NCI-H2227 treated with DMSO at 0.1 percent for 48 hours (cell line): ENCODE data around the gene JDP2.

Experiments
- DNase-seq: peaks from one replicate; lab custom pipeline; 2025; lab: John Stamatoyannopoulos, UW

Gene JDP2

DNA sequence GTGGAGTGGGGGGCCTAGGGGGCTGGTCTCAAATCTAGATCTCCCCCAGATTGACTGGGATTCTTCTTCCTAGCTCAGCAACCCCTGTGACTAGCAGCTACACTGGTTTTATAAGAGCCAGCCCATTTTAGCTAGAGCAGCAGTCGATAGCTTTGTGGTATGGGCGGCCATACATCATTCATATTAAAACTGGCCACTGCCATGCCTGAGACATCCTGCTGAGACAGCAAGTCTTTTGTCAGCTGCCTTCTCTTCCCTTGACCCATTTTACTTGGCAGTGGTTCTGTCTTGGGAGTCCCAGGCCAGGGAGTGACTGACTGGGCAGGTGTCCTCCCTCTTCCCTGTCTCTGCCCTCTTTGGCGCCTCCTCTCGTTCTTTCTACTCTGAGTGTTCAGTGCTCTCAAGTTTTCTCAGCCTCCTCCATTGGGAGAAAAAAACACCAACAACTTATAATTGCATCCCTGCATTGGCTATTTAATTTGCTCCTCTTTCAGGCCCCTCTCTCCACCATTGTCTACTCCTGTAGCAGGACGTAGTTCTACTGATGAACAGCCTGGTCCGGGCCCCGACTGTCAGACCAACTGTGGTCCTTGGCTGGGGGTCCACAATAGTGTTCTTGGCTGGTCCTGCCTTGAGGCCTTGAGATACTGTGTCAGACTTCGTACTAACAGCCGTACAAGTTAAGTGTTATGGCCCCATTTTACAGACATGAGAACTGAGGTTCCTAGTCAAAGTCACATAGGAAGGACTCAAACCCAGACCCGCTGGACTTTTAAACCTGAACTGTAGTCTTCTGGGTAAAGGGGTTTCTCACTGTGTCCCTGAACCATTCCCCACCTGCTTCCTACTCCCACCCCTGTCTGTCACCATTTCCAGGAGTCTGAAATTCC is 18.3 kb upstream of the JDP2 start:
- DNase-seq, result peak; percentile 43

DNA sequence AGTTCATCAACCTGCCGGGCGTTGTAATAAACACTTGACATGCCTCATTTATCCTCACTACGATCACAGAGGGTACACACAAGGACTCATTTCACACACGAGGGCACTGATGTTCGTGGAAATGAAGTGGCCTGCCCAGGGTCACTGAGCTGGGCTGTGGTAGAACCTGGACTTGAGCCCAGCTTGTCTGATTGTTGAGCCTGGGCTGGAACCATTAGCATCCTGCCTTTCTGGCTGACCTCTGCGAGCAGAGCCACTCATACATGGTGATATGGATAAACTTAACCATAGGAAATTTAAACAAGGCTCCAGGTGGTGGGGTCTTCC is 16.6 kb upstream of the JDP2 start:
- DNase-seq, result peak; percentile 71

DNA sequence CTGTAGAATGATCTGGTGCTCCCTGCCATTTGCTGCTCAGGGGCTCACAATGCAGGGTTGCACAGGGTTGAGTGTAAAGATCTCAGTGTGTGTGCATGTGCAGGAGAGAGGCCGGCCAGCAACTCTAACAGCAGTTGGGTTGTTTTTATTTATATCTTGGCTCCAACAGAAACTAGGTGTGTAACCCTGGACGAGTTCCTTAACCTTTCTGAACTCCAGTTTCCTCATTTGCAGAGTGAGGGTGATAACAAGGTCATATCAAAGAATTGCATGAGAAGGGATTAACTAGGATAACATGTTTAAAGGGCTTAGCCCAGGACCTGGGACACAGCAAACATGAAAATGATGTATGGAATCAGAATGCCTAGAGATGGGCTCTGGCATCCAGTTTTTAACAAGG is 14.8 kb upstream of the JDP2 start:
- DNase-seq, result no peak

DNA sequence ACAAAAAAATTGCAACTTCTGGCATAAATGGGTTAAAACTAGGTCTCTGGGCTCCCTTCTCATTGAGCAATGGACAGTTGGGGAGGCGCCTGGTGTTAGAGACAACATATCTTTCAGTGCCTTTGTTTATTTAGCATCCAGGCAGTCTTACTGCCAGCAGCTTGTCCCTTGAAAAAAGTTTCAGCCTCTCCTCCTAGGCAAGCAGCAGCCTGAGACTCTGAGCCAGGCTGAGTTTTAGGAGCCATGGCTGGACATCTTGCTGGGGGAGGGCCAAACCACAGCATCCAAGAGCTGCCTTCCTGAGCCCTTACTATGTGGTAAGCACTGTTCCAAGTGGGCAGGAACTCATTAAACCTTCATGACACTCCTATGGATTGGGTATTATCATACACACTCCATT is 10.1 kb upstream of the JDP2 start:
- DNase-seq, result no peak

DNA sequence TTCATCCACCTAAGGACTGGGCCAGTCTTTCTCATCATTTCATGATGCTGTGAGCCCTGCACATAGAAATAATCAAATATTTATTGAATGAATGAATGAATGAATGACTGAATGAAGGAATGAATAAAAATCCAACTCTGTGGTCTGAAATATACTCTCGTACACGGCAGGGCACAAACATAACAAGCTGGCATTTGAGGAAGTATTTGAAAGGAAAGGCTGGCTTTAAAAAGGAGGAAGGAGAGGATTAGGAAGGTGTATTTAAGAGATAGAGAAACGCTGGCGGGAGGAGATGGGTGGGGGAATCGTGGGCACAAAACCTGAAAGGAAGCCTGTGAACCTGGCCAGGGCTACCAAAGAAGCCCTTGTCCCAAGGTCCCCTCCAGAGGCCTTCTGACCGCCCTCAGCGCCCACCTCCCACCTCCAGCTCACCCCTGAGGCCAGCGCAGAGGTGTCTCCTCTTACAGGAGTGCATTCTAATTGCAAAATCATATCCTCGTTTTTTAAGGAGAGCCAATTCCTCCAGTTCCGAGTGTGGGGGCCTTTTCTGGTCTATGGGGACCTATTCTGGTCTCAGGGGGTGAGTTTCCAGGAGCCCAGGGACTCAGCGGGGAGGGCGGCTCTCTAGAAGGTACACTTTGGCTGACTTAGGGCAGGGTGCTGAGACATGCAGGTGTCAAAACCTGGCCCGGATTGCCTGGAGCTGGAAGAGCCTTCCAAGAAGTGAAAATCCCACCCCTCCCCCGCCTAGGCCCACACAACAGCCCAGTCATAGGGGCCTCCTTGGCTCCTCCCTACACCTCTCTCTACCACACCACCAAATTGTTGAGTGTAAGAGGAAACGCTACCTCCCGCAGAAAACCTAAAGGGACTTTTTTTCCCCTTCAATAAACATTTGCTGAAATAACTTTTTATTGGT is 8.7 kb upstream of the JDP2 start:
- peak; percentile 47 for DNase-seq

DNA sequence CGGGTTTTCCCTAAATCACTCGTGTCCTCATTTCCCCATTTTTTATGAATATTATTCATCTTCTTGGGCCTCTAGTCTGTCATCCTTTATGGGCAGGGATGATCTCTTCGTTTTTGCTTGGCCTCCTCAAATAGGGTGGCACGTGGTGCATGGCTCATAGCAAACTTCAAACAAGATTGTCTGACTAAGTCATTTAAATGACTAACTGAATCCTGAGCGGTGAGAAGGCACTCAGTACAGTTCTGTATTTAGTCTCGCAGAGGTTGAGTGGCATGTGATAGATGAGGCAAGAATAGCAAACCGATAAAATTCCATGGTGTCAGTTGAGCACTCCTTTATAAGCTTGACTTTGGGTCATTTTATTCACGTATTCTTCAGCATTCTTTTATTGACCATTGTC is 5.7 kb upstream of the JDP2 start:
- no peak for DNase-seq

DNA sequence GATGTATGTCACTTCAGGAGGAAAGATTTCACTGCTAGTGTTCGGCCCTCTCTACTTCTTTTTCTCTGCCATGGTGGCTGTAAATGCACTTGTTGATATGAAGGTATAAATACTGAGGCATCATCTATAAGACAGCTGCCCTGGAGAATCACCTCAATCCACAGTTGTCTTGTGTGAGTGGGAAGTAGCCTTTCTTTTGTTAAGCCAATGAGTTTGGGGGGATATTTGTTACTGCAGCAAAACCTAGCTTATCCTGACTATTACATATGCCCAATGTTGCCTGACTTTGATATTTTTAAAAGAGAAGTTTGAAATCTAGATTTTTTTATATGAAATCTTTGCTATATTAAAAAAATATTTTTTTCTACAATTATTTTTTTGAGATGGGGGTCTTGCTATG is 3.3 kb upstream of the JDP2 start:
- DNase-seq, result no peak

DNA sequence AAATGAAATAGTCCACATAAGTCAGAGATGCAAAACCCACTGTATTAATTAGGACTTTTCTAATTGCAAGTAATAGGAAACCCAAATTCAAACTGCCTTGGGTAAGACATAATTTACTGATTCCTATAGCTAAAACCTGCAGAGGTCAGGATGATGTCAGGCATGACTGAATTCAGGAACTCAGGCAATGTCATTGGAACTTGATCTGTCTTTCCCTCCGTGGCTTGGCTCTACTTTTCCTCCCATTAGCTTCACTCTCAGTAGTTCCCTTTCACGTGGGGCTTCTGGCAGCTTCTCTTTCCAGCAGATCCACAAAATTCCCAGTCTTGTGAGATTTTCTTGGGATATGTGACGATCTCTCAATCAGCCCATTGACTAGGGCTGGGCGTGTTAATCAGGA is 2.4 kb upstream of the JDP2 start:
- DNase-seq, result no peak

DNA sequence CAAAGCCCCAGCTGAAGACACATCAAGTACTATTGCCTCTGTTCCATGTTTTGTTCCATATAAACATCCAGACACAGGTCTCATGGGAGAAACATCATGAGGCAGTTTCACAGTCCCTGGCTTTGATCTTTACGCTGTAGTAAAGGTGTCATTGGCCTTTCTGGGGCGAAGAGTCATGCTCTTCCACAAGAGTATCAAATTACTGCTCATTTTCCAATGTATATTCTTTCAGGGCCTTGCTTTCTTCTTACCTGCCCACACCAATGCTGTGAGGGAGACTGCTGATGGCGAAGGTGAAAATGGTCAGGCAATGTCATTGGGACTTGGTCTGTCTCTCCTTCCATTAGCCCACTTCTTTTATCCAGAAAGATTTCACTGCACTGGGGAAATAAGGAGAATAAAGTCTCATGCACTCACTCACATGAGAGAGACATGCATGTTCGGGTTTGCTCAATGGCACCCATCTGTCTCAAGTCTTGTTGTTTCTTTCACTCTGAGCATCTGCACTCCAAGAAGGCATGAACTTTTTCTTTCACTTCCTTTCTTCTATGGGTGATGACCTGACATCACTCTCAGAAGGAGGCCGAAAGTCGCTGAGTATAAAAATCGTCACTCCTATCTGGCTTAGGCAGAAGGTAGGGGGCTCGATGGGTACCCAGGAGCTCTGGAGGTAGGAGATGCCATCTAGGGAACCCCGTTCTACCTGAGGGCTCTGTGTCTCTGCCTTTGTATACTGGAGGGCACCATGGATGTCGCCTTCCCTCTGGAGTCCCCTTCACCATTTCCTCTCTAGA is 1.3 kb upstream of the JDP2 start:
- no peak for DNase-seq

DNA sequence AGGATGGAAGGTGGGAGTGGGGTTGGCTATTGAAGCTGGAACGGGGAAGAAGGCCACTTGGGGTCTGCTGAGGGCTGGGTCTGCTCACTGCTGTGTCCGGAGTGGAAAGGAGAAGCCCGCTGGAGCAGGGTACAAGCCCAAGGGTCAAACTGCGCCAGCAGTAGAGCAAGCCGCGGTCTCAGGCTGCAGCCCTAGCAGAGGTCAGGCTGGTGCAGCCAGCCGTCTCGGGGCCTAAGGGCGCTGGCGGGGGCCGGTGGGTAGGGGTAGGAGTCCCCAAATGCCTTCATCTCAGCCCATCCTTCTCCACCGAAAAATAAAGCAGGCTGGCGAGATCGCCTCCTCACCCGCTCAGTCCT is 718 bp upstream of the JDP2 start:
- no peak for DNase-seq

DNA sequence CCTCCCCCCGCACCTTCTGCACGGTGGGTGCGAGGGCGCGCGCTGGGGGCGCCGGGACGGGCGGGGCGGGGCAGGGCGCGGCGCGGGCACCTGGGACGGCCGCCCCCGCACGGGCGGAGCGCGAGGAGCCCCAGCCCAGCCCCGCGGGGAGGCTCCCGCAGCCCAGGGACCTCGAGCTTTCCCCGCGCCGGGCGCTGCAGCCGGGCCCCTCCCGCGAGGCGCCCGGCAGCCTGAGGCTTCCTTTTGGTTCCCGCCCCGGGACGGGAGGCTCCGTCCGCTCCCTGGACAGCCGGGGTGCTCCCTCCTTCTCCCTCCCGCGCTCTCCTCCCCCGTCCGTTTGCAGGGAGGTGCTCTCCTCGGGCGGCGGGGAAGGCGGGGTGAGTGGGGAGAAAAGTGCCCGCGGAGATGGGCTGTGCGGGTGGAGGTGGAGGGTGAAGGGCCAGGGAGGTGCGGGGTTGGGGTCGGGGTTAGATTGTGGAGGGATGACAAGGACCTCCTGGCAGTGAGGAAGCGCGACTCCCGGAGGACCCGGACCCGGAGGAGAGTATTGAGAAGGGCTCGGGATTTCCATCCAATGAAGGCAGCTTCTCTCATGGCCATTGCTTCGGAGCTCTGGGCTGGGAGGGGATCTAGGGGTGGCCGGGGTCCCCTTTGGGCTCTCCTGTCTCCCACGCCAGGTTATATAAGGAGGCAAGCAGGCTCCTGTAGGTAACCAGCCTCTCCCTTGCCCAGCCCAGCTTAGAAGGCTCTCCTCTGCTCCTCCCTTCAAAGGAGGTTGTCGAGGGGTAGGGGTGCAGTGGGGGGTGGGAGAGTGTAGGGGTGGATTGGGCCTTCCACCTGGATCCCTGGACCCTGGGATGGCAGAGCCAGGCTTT is 645 bp downstream of the JDP2 start:
- DNase-seq, result no peak

DNA sequence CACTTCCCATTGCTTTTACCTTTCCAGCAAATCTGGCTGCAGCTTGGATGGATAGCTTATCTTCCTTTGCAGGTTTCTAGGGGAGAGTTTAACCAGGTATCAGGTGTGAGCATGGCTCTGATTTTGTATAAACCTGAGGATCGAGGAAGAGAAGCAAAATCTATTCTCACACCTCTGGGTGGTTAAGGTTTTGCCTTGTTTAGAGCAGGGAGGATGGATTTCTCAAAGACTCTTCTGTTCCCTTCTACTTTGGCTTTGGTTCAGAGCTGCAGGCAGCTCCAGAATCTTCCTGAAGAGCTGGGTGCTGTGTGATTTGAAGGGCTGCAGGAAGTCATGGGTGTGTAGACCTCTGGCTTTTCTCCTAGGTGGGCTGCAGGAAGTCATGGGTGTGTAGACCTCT is 1.7 kb downstream of the JDP2 start:
- no peak for DNase-seq

DNA sequence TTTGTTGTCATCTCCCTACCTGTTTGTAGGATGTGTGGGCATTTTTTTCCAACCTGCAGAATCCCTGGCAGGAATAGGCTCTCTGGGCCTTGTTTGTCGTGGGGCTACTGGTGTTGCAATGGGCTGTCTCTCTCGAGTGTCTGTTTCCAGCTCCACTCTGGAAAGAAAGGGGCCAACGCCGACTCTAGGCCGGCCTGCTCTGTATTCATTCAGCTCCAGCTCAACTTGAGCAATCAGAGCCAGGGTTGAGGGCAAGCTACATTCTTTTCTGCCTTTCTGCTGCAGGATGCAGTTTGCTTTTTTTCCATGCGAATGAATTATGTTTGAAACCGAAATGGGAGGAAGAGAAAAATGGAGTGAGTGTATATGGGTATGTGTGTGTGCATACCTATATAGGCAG is 2.3 kb downstream of the JDP2 start:
- DNase-seq, result no peak

DNA sequence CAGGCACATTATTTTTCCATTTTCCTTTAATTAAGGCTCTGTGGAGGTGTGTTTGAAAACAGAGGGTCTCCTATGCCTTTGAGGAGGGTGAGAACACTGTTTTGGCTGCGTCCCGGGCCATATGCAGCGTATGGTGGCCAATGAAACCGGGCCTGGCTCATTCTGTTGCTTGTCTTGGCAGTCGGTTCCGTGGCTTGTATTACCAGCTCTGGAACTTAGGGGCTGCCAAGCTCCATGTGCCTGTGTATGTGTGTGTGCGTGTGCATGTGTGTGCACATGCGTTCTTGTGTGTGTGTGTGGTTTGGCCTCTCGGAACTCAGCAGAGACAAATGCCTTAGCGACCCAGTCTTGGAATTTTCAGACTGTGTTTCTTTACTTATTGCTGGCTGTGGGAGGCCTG is 2.7 kb downstream of the JDP2 start:
- no peak for DNase-seq

DNA sequence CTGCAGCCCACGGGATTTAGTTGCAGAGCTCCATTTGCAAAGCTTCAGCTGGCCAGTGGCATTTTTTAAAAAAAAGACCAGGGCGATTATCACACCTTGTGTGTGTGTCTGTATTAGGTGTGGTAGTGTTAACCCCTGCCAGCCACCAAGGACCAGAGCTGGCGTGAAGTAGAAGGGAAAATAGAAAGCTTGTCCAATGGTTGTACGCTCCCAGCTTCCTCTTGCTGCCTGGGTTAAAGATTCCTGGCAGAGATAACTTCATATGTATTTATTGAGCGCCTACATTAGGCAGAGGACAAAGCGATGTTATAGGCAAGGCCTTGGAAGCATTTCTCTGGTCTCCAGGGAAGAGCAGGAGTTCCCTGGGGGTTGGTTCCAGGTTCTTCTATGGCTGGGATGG is 3.2 kb downstream of the JDP2 start:
- no peak for DNase-seq

DNA sequence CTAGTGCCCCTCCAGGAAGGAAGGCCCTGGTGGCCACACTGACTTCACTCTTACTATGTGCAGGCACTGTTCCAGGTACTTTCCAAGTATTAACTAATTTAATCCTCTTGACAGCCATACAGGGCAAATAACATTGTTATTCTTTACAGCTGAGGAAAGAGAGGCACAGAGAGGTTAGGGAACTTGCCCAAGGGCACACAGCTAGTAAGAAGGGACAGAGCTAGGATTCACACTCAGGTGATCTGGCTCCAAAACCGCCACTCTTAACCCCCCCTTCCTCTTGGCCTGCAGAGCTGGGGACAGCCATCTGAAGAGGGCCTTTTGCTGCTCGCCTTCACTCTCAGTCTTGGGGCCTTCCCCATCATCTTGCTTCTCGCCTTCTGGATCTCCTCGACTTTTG is 4.0 kb downstream of the JDP2 start:
- no peak for DNase-seq

DNA sequence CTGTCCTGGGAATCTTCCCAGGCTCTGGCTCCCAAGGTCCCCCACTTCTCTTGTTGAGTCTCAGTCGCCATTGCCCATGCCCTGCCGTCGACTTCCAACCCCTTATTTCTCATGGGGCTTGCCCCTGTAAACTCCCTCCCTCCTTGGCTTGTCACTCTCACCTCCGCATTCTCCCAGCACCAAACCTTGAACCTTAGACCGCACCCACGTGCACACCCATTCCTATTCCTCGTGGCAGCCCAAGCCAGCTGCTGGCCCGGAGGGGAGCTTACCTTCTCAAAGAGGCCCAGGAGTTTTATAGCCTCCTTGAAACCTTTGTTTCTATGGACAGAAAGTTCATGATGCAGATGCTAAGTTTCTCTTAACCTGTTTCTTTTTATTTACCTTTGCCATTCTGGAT is 4.6 kb downstream of the JDP2 start:
- DNase-seq, result no peak

DNA sequence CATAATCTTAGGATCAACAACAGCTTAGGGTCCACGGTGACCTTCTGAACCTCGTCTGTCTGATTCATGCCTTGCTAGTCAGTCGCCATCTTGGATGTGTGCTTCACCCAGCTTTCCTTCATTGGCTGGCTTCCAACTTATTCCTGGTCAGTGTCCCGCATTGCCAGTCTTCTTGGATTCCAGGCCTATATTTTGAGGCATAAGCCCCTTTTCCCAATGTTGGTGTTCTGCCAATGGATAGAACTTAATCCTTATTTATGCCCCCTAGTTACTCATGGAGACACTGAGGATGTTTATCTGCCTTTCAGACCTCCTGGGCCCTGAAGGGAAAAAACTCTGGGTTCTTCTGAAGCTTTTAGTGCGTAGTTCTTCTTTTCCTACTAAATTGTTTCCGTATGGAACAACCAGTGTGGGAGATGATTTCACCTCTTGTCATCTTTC is 5.8 kb downstream of the JDP2 start:
- no peak for DNase-seq

DNA sequence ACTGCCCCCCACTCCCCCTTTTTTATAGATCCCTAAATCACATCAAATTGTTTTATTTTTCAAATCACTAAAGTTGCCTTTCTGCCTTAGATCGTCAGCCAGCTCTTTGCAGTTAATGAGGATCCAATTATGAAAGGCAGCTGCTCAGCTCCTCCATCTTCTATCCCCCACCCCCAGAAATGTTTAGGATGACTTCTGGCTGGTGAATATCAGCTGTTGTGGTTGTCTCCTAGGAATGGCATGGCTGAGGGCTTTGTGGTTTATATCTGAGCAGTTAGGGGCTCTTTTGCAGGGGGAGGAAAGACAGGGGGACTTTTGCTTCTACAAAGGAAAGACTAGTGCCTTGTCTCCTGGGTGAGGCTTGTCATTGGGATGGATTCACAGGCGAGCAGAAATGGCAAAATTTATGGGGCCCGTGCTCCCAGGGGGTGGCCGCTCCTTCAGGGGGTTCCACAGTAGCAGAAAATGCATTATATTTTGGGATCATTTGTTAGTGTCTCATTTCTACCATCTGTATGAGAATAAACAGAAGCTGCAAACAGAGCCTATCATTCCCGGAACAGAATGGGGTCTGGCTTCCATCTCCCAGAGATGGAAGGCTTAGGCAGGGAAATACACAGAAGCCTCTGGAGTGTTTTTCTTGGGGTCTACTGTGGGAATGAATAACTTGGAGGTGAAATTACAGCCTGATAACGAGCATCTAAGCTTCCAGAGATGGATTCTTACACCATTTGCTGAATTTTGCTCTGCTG is 6.5 kb downstream of the JDP2 start:
- no peak for DNase-seq

DNA sequence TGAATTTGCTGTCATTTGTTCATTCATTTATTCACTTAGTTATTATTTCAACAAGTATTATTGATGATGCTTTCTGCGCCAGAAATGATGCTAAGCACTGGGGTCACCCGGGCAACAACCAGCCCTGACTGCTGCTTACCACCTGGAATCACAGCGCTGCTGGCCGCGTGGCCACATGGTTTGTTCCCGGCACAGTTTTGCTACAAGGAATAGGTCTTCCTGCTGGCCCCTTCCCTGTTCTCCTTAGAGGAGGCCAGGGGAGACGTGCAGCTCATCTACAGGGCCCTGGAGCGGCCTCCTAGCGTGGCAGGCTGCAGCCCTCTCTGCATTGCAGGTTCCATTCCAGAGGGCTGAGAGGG is 7.0 kb downstream of the JDP2 start:
- DNase-seq, result no peak

DNA sequence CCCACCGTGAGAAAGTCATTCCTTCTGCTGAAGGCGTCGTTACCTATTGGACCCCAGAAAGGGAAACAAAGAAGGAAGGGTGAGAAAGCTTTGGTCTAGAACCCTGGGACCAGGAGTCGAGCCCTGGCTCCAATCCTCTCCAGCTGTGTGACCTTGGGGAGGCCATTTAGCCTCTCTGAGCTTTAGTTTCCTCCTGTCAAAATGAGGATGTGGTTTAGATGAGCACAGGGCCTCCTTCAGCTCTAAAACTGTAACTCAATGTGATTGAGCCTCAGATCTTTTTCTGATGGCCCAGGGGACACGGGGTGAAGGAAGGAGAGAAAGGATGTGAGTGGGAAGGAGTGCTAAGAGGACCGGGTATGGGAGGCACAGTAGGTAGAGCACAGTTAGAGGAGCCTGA is 7.7 kb downstream of the JDP2 start:
- DNase-seq, result no peak
